Measurements from ENCODE around the gene SLC26A2.
"Not testable (repeated sequence)": the region's sequence is repeated elsewhere in the genome, so short reads cannot be mapped to it uniquely, and the experiment has no call there.

Gene SLC26A2

GRCh38 chr5:150007050-150007449 is 46.5 kb downstream of the SLC26A2 start:
- no peak for DNase-seq

GRCh38 chr5:150009671-150010387 is 49.3 kb downstream of the SLC26A2 start:
- no peak for DNase-seq

- no peak for DNase-seq
Measured at GRCh38 chr5:150013931-150014330, 53.4 kb downstream of the SLC26A2 start.

- DNase-seq = no peak
Measured at GRCh38 chr5:150014456-150014855, 53.9 kb downstream of the SLC26A2 start.

- no peak for DNase-seq
Measured at GRCh38 chr5:150015415-150015814, 54.9 kb downstream of the SLC26A2 start.

- DNase-seq = no peak
Measured at GRCh38 chr5:150016537-150016936, 56.0 kb downstream of the SLC26A2 start.

GRCh38 chr5:150017226-150018005 is 56.9 kb downstream of the SLC26A2 start:
- DNase-seq = no peak

- DNase-seq = no peak
Measured at GRCh38 chr5:150020249-150020648, 59.7 kb downstream of the SLC26A2 start.

GRCh38 chr5:150021491-150022157 is 61.1 kb downstream of the SLC26A2 start:
- peak; percentile 53 to 82 for DNase-seq

- peak; percentile 83 to 93 for DNase-seq
Measured at GRCh38 chr5:150022158-150022531, 61.6 kb downstream of the SLC26A2 start.

- no peak for DNase-seq
Measured at GRCh38 chr5:150022681-150023080, 62.1 kb downstream of the SLC26A2 start.

GRCh38 chr5:150023136-150023535 is 62.6 kb downstream of the SLC26A2 start:
- DNase-seq = no peak

- DNase-seq = no peak
Measured at GRCh38 chr5:150024346-150024984, 63.9 kb downstream of the SLC26A2 start.

- no peak for DNase-seq
Measured at GRCh38 chr5:150026682-150027172, 66.2 kb downstream of the SLC26A2 start.

GRCh38 chr5:150028047-150028446 is 67.5 kb downstream of the SLC26A2 start:
- DNase-seq = not testable (repeated sequence)

- no peak for DNase-seq
Measured at GRCh38 chr5:150033334-150033733, 72.8 kb downstream of the SLC26A2 start.

- DNase-seq = no peak
Measured at GRCh38 chr5:150034662-150035061, 74.1 kb downstream of the SLC26A2 start.

- no peak for DNase-seq
Measured at GRCh38 chr5:150035139-150035895, 74.8 kb downstream of the SLC26A2 start.

- DNase-seq = peak; percentile 45 to 74
Measured at GRCh38 chr5:150036513-150036912, 76.0 kb downstream of the SLC26A2 start.
